Upper lobe of right lung (tissue), 1 donor: ENCODE data around the gene DPYSL4. TPM values are rescaled to one million over a fixed set of nuclear protein-coding genes. Genes with fewer than 3 reads are reported as not detected.

Experiments
- ATAC-seq: fragments of 200-7000 bp; cut with Tn5 transposase; one replicate; pipeline ENCODE4 v1.9.1; 2020; ENCODE audit warnings: mild to moderate bottlenecking, moderate library complexity
- DNase-seq: peaks from one replicate; pipeline ENCODE4 v3.0.0-alpha.2; 2020
- H3K27ac ChIP-seq: fragments of 200-600 bp; one replicate; pipeline ENCODE4 v1.8.0; 2022
- H3K27me3 ChIP-seq: fragments of 200-600 bp; one replicate; pipeline ENCODE4 v1.8.0; 2022; ENCODE audit warnings: mild to moderate bottlenecking
- H3K36me3 ChIP-seq: fragments of 200-600 bp; one replicate; pipeline ENCODE4 v1.8.0; 2022
- H3K4me1 ChIP-seq: fragments of 200-600 bp; one replicate; pipeline ENCODE4 v1.8.0; 2022
- H3K4me3 ChIP-seq: fragments of 200-600 bp; one replicate; pipeline ENCODE4 v1.8.0; 2022; ENCODE audit warnings: mild to moderate bottlenecking
- H3K9me3 ChIP-seq: fragments of 200-600 bp; one replicate; pipeline ENCODE4 v1.8.0; 2022
- CTCF ChIP-seq: fragments of 200-600 bp; IDR thresholded peaks from one replicate; pipeline ENCODE4 v1.8.0; 2022; ENCODE audit warnings: antibody characterized with exemption
- intact Hi-C: fragments of 100-400 bp; cut with DNase I; formaldehyde crosslinking; loops from one replicate; pipeline ENCODE4 v1.11.0; 2022
- total RNA-seq: library from RNA; stranded (reverse); fragmentation: NEBNext Ultra II Directional; extraction: Animal tissue kit (Norgen Biotek cat#: 25700); gene quantifications from one replicate; pipeline ENCODE4 v1.2.1, GENCODE V29; 2021
- donor health status: DM: no; HTN: yes; CAD: no; lungs with severe emphysema.

The DPYSL4 gene
- total RNA-seq, 1 donor from 2014 or later, result 1.7 TPM

- Histone ChIP-seq H3K4me1 (no peaks in the 10 kb centered on the region), H3K36me3 (no peaks in the 10 kb centered on the region), H3K4me3 (no peak overlapping the region), H3K27me3 (no peaks in the 10 kb centered on the region), H3K9me3 (no peaks in the 10 kb centered on the region), H3K27ac (no peak overlapping the region)
- DNase-seq (no peak), ATAC-seq (no peak)
- TF ChIP-seq CTCF, result no peak
- intact Hi-C loops, result no loop called here
These were observed 34.7 kb upstream of the DPYSL4 start for GRCh38 chr10:132151951-132152505.

GRCh38 chr10:132152896-132153580 lies 33.7 kb upstream of the DPYSL4 start:
- no peak for ATAC-seq
- Histone ChIP-seq H3K4me1 (no peaks in the 10 kb centered on the region), H3K36me3 (no peaks in the 10 kb centered on the region), H3K27ac (no peak overlapping the region), H3K4me3 (no peak overlapping the region), H3K27me3 (no peaks in the 10 kb centered on the region), H3K9me3 (no peaks in the 10 kb centered on the region)
- no peak for DNase-seq
- intact Hi-C loops, result no loop called here
- TF ChIP-seq CTCF, result no peak

- ATAC-seq (no peak), DNase-seq (no peak)
- no peaks in the 10 kb centered on the region for H3K27me3 ChIP-seq
- TF ChIP-seq CTCF, result no peak
- no peak overlapping the region for H3K4me3 ChIP-seq
- no peak overlapping the region for H3K27ac ChIP-seq
- intact Hi-C loops, result no loop called here
- no peaks in the 10 kb centered on the region for H3K9me3 ChIP-seq
- H3K4me1 ChIP-seq, result no peaks in the 10 kb centered on the region
- H3K36me3 ChIP-seq, result no peaks in the 10 kb centered on the region
These were observed 33.0 kb upstream of the DPYSL4 start for GRCh38 chr10:132153616-132154217.

GRCh38 chr10:132154440-132154839 lies 32.3 kb upstream of the DPYSL4 start:
- Histone ChIP-seq H3K27me3 (no peaks in the 10 kb centered on the region), H3K27ac (no peak overlapping the region), H3K4me3 (no peak overlapping the region), H3K36me3 (no peaks in the 10 kb centered on the region), H3K9me3 (no peaks in the 10 kb centered on the region), H3K4me1 (no peaks in the 10 kb centered on the region)
- ATAC-seq (no peak), DNase-seq (no peak)
- intact Hi-C loops, result no loop called here
- no peak for TF ChIP-seq CTCF

GRCh38 chr10:132154931-132155330 lies 31.8 kb upstream of the DPYSL4 start:
- Histone ChIP-seq H3K27me3 (no peaks in the 10 kb centered on the region), H3K27ac (no peak overlapping the region), H3K4me1 (no peaks in the 10 kb centered on the region), H3K9me3 (no peaks in the 10 kb centered on the region), H3K4me3 (no peak overlapping the region), H3K36me3 (no peaks in the 10 kb centered on the region)
- intact Hi-C loops, result no loop called here
- DNase-seq, result no peak
- TF ChIP-seq CTCF, result no peak
- ATAC-seq, result no peak
